HTR-8/SVneo (cell line): ENCODE data around the gene MED13.

Source experiments
- DNase-seq: peaks from one replicate; pipeline ENCODE4 v3.0.0; 2011; ENCODE audit warnings: low spot score, mixed read lengths; ENCODE audit not compliant: insufficient read length
- FAIRE-seq: peaks from 2 replicates; lab custom pipeline; 2011; peaks lifted over from hg19 to GRCh38; lab: Jason Lieb, UNC

Gene MED13

DNA sequence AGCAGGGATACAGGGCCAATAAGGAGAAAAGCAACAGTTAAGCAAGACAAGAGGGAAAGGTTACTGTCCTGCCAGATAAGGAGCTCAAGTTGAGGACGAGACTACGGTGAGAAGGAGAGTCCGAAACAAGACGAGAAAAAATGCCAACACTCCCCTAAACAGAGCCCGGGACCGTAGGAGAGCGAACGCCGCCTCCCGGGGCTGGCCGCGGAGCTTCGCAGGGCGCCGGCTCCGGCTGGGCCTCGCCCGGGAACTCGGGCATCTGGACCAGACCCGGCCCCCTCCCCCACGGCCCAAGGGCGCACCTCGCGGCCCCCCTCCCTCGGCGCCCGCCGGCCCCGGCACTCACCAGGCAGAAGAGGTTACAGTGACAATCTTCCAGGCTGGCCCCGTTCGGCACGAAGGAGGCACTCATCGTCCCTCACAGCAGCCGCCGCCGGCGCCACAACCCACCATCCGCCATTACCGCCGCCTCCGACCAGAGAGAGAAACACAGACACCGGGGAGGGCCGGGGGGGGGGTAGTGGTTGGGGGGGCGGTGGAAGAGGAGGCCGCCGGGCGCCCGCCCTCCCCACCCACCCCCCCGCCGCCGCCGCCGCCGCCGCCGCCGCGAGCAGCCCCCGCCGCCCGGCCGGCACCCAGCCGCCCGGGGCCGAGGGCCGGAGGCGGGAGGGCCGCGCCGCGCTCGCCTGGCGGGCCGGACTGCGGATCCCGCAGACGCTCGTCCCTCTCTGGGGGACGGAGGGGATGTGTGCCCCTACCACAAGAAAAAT, at the start of gene MED13:
TSS of gene MED13 (minus strand) at position 488 of the 773 bp plus-strand sequence. CDS start at position 415, 73 bp downstream.
- DNase-seq (peak; percentile 53), FAIRE-seq (peak; percentile 33)

DNA sequence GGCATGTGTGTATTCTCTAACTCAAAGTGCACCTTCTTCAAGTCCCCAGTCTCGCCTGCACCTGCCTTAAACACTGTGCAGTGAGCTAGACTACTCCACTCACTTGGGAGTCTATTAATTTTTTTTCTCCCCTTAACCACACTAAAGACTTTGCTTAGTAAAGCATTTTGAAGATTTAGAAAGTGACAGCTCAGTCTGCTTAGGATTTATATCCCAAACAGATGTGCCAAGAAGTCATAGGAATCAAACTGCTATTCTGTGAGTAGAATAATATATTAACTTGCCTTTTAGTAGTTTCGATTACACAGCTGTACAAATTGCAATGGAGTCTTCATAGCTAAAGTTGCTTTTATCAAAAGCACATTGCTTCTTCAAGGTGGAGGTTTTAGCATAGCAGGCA, 47.2 kb upstream of the MED13 start:
- DNase-seq (no peak), FAIRE-seq (no peak)

DNA sequence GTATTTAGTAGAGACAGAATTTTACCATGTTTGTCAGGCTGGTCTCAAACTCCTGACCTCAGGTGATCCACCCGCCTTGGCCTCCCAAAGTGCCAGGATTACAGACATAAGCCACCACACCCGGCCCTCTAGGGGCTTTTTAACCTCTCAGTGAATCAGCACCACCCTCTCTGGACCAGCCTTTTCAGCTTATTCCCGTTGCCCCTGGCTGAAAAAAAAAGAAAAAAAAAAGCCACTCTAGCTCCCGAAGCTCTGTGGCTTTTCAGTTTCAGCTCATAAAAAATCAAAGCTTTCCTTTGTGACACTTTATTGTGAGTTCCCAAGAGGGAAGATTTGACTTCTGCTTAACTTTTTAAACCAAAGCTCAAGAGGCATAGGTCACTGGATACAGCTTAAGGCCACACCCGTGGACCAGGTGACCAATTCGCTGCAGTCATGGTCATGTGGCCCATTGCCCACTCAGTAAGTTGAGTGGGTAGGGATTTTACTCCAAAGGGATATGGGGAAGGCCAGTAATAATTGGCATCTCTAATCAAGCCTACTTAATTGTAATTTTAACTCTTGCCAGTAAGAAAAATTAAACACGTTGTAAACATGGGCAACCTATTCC, 46.6 kb upstream of the MED13 start:
- FAIRE-seq = no peak

DNA sequence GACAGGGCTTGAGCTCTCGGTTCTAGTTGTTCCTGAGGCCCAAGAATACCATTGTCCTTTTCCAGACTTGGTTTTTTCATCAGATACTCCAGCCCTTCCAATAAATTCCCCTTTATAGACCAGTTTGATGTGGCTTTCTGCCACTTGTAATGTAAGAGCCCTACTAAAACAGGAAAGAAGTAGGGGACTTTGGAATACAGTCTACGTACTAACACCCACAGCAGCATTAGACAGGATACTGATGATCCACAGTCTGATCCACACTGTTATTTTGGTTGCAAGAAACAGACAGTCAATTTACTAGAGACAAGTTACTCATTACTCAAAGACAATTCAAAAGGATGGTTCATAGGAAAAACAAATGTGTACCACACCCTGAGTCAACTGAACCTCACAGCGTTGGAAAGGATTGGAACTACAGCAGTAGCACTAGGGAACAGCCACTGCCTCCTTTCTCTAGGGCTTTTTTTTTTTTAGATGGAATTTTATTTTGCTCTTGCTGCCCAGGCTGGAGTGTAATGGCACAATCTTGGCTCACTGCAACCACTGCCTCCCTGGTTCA, 45.9 kb upstream of the MED13 start:
- DNase-seq = no peak

More for the DNA sequence above, 46.6 kb upstream of the MED13 start:
- no peak for DNase-seq

GRCh38 chr17:62109924-62110323, 44.8 kb upstream of the MED13 start:
- FAIRE-seq (no peak), DNase-seq (no peak)

More for the DNA sequence above, 45.9 kb upstream of the MED13 start:
- no peak for FAIRE-seq

- FAIRE-seq = no peak
- peak; percentile 91 for DNase-seq
Observed at GRCh38 chr17:62109378-62109902, 44.4 kb upstream of the MED13 start.

DNA sequence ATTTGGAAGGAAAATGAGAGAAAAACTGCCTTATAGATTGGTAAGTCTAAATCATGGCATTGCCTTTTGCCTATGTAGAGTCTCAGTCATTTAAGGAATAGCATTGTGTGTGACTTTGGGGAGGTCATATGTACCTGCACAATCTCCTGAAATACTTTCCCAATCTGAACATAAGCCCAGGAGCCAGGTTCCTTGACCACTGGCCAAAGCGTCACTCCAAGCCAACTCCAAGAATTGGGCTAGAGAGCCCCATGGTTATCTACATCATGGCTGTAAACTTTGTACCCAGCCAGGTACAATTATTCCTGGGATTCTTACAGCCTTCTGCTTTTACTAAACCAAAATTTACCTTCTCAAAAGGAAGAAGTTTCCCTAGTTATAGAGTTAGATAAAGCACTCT, 40.8 kb upstream of the MED13 start:
- DNase-seq = no peak
- no peak for FAIRE-seq

- DNase-seq (no peak), FAIRE-seq (no peak)
Observed at GRCh38 chr17:62105357-62105756, 40.3 kb upstream of the MED13 start.

DNA sequence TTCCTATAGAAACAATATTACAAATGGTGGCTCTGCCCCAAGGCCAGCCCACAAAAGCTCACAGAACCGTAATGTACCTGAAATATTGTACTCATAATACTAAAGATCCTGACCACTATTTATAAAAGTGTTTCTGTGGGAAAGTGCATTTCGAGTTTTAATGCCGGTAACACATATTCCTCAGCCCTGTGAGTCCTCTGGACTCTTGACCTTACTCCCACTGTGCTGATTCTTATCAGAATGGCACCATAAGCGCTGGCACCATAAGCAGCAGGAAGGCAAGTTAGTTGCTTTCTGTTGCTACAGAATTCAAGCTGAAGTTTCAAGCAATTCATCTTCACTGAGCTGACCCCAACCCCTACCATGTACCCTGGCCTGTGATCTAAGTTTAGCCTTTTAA, 36.4 kb upstream of the MED13 start:
- FAIRE-seq (no peak), DNase-seq (no peak)

DNA sequence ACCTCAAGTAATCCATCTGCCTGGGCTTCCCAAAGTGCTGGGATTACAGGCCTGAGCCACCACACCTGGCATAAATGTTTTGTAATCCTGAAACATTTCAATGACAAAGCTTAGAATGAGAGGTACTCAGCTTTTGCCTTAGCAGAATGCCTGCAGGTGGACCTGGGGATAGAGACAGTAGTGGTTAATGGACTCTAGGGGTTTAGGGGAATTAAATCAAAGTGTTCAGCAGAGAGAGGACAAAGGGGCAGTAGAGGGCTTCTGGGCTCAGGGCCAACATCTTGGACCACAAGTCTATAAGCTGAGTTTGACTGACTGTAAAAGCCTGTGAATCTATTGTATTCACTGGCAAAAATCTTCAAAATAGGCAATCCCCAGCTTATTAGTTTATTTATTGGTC, 36.0 kb upstream of the MED13 start:
- FAIRE-seq = no peak
- DNase-seq = no peak

GRCh38 chr17:62100055-62100454, 35.0 kb upstream of the MED13 start:
- DNase-seq (no peak), FAIRE-seq (no peak)

GRCh38 chr17:62099532-62099931, 34.5 kb upstream of the MED13 start:
- FAIRE-seq (no peak), DNase-seq (no peak)

DNA sequence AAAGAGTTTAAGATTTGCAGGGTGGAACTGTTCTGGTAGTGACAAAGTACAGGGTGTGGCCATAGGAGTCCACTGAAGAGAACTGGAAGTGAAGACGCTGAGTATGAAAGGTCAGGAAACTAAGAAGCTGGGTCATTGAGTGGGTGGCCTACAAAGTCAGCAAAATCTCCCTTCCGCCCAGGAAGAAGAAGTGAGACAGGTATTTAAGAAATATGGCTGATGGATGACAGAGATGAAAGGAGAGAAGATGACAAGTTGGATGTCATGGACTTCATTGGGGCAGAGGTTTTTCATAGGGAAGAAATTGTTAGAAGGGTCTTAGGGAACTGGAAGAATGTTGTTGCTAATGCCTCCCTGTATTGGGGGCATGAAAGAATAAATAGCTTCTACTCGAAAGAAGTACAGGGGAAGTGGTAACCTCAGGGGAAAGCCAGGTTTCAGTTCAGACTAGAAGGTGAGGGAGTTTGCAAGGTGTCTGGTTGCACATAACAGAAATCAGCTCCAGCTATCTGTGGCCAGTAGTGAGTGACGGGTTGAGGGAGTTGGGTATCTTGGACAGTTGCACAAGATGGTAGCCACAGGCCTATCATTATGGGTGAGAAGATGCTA, 33.6 kb upstream of the MED13 start:
- no peak for FAIRE-seq

GRCh38 chr17:62096401-62096670, 31.3 kb upstream of the MED13 start:
- DNase-seq = no peak
- no peak for FAIRE-seq

More for the DNA sequence above, 33.6 kb upstream of the MED13 start:
- DNase-seq = no peak

DNA sequence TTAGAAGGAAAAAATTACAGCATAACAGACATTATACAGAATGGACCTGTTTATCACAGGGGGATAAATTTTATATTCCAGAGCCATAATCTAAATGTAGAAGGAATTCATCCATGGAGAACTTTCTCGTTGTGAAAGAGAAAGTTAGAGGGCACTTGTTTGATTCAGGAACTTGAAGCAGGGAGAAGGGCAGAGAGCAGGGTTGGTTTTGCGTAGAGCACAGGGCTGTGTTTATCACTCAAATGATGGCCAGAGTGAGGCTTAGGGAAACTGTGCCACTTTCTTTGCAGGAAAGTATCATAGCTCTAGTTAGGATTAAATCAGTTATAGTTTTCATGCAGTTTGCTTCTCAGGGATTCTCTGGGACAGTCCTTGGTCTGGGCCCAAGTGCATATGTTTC, 29.1 kb upstream of the MED13 start:
- no peak for FAIRE-seq
- DNase-seq = no peak

DNA sequence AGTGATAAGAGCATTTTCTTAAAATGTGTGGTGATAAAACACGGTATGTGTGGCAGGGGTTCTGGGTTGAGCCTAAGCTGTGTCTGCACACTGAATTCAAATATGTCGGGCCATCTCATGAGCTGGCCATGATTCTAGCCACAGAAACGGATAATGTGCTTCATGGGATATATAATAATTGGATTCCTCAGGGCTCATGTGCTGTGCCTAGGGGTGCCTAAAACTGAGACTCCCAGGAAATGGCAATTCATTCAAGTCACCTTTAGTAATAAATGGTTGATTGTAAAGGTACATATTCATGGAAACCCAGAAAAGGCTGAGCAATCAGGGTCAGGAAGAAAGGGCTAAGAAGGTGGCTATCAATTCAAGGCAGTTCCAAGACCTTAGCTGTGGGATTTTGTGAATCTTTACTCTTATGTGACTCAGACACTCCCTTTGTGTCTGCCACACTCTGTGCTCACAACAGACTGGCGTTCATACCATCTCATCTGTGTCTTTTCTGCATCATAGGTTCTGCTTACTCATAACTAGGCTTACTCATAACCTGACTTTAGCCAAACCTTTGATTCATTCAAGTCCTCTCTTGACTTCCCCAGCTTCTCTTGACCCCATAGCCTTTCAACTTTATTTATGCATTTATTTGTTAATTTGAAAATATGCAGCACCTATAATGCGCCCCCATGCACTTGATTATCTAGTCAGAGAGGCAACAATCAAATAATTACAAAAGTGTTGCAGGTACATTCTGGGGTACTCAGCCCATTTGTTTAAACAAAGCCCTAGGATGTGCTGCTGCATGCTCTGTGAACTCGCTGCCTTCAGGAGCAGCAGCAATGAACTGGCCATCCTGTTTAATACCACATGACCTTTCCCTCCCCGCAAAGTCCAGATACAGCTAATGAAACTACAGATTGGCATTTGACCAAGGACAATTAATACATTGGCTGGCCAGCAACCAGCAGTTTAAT, 28.4 kb upstream of the MED13 start:
- FAIRE-seq = no peak
- DNase-seq = peak; percentile 59

DNA sequence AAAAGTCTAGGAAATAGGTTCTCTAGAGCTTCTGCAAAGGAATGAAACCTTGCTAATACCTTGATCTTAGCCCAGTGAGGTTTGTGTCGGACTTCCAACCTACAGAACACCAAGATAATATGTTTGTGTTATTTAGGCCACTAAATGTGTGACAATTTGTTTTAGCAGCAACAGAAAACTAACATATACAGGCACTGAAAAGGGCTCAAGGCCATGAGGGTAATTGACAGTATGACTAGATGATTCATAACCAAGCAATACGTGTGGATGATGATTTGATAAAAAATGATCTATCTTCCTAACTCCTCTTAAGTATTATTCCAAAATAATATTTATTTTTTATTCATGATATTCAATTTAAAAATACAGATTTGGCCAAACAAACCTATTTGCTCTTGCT, 27.7 kb upstream of the MED13 start:
- DNase-seq (no peak), FAIRE-seq (no peak)

- DNase-seq (no peak), FAIRE-seq (no peak)
Observed at GRCh38 chr17:62091804-62092203, 26.7 kb upstream of the MED13 start.

DNA sequence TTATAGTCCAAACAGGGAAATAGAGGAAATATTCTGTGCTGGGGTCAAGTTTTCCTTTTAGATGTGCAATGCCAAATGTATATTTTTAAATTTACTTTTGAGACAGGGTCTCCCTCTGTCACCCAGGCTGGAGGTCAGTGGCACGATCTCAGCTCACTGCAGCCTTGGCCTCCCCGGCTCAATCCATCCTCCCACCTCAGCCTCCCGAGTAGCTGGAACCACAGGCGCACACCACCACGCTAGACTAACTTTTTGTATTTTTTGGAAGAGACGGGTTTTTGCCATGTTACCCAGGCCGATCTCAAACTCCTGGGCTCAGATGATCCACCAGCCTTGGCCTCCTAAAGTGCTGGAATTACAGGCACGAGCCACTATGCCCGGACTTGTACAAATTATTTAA, 25.8 kb upstream of the MED13 start:
- DNase-seq (no peak), FAIRE-seq (no peak)
